GM23338 (cell line): ENCODE results near the gene ADAMTS14. TPM values are rescaled to one million over a fixed set of nuclear protein-coding genes. Genes with fewer than 3 reads are reported as not detected.

Experiments used
- ATAC-seq: fragments of 200-7000 bp; cut with Tn5 transposase; 3 replicates; pipeline ENCODE4 v1.9.1; 2020
- DNase-seq: peaks from one replicate; pipeline ENCODE4 v3.0.0-alpha.2; 2015; ENCODE audit warnings: low spot score
- H2AFZ ChIP-seq: fragments of 200-600 bp; sonication (generic); 2 replicates; pipeline ENCODE4 v1.8.0; 2016; ENCODE audit warnings: antibody characterized with exemption, mild to moderate bottlenecking, moderate library complexity
- H3F3A ChIP-seq: fragments of 200-600 bp; sonication (generic); replicated peaks from 2 replicates; pipeline ENCODE4 v1.8.0; 2017; ENCODE audit warnings: antibody characterized with exemption, mixed run types, low read depth
- H3K27ac ChIP-seq: fragments of 200-600 bp; sonication (generic); 2 replicates; pipeline ENCODE4 v1.6.1; 2016; ENCODE audit warnings: low read depth
- H3K27me3 ChIP-seq: fragments of 200-600 bp; sonication (generic); 2 replicates; pipeline ENCODE4 v1.8.0; 2016; ENCODE audit warnings: mild to moderate bottlenecking, mixed run types, moderate library complexity; ENCODE audit not compliant: insufficient read depth
- H3K36me3 ChIP-seq: fragments of 200-600 bp; sonication (generic); 2 replicates; pipeline ENCODE4 v1.8.0; 2016; ENCODE audit warnings: mild to moderate bottlenecking; ENCODE audit not compliant: insufficient read depth
- H3K4me1 ChIP-seq: fragments of 200-600 bp; sonication (generic); 2 replicates; pipeline ENCODE4 v1.8.0; 2016; ENCODE audit warnings: mild to moderate bottlenecking, moderate library complexity; ENCODE audit not compliant: insufficient read depth
- H3K4me2 ChIP-seq: fragments of 200-600 bp; sonication (generic); 2 replicates; pipeline ENCODE4 v1.7.1; 2017; ENCODE audit warnings: mixed run types
- H3K4me3 ChIP-seq: fragments of 200-600 bp; sonication (generic); 2 replicates; pipeline ENCODE4 v1.6.1; 2016; ENCODE audit warnings: mixed run types
- H3K79me2 ChIP-seq: fragments of 200-600 bp; sonication (generic); replicated peaks from 2 replicates; pipeline ENCODE4 v1.8.0; 2017; ENCODE audit warnings: mild to moderate bottlenecking; ENCODE audit not compliant: insufficient read depth
- H3K9me2 ChIP-seq: fragments of 200-600 bp; sonication (generic); 2 replicates; pipeline ENCODE4 v1.8.0; 2017; ENCODE audit not compliant: insufficient read depth
- H4K20me1 ChIP-seq: fragments of 200-600 bp; sonication (generic); replicated peaks from 2 replicates; pipeline ENCODE4 v1.8.0; 2017; ENCODE audit warnings: mild to moderate bottlenecking; ENCODE audit not compliant: insufficient read depth
- H3K27ac Mint-ChIP-seq: 2 replicates; pipeline ENCODE4 v1.8.0; 2020; ENCODE audit warnings: inconsistent platforms, mild to moderate bottlenecking, moderate library complexity, mixed read lengths
- H3K27me3 Mint-ChIP-seq: 3 replicates; pipeline ENCODE4 v1.8.0; 2022; ENCODE audit warnings: low read depth, mild to moderate bottlenecking, moderate library complexity, mixed read lengths, inconsistent platforms; ENCODE audit not compliant: insufficient read depth, poor library complexity
- H3K36me3 Mint-ChIP-seq: 3 replicates; pipeline ENCODE4 v1.8.0; 2021; ENCODE audit warnings: low read depth, mild to moderate bottlenecking, inconsistent platforms, moderate library complexity, mixed read lengths
- H3K4me1 Mint-ChIP-seq: 3 replicates; pipeline ENCODE4 v1.8.0; 2020; ENCODE audit warnings: mild to moderate bottlenecking, inconsistent platforms, mixed read lengths
- H3K4me3 Mint-ChIP-seq: 3 replicates; pipeline ENCODE4 v1.8.0; 2021; ENCODE audit warnings: moderate library complexity, mild to moderate bottlenecking, inconsistent platforms, mixed read lengths
- H3K9me3 Mint-ChIP-seq: 3 replicates; pipeline ENCODE4 v1.8.0; 2020; ENCODE audit warnings: moderate library complexity, mild to moderate bottlenecking, inconsistent platforms, mixed read lengths
- CREB1 ChIP-seq: fragments of 250-450 bp; sonication (Bioruptor Pico); IDR thresholded peaks from 2 replicates; pipeline ENCODE4 v1.5.0; 2020; ENCODE audit warnings: low read depth, mild to moderate bottlenecking, moderate library complexity
- EZH2 ChIP-seq: fragments of 200-600 bp; sonication (generic); IDR thresholded peaks from one replicate; pipeline ENCODE4 v1.8.0; 2017; ENCODE audit warnings: antibody characterized with exemption, mild to moderate bottlenecking, low read depth; ENCODE audit not compliant: unreplicated experiment
- EZH2phosphoT487 ChIP-seq: fragments of 200-600 bp; sonication (generic); IDR thresholded peaks from one replicate; pipeline ENCODE4 v1.8.1; 2018; ENCODE audit warnings: antibody characterized with exemption; ENCODE audit not compliant: unreplicated experiment
- JUNB ChIP-seq: IDR thresholded peaks from one replicate; pipeline ENCODE4 v1.6.1; 2016; ENCODE audit warnings: antibody characterized with exemption; ENCODE audit not compliant: unreplicated experiment
- NANOG ChIP-seq: IDR thresholded peaks from 2 replicates; pipeline ENCODE4 v1.6.1; 2016; ENCODE audit warnings: antibody characterized with exemption, borderline replicate concordance
- POLR2AphosphoS5 ChIP-seq: IDR thresholded peaks from 2 replicates; pipeline ENCODE4 v1.6.1; 2016; ENCODE audit warnings: antibody characterized with exemption, low read depth
- STAT1 ChIP-seq: IDR thresholded peaks from one replicate; pipeline ENCODE4 v1.6.1; 2016; ENCODE audit warnings: antibody characterized with exemption; ENCODE audit not compliant: unreplicated experiment
- ZNF114 ChIP-seq: fragments of 250-450 bp; sonication (Bioruptor Pico); IDR thresholded peaks from 2 replicates; pipeline ENCODE4 v1.5.0; 2020; ENCODE audit warnings: mild to moderate bottlenecking, moderate library complexity
- ZNF331 ChIP-seq: fragments of 250-450 bp; sonication (Bioruptor Pico); IDR thresholded peaks from 2 replicates; pipeline ENCODE4 v1.5.0; 2020; ENCODE audit warnings: low read depth, mild to moderate bottlenecking, moderate library complexity
- polyA plus RNA-seq: library from polyadenylated mRNA; unstranded; fragments of >200 nt; fragmentation: Nextera tagmentation; extraction: Ambion mirVana; gene quantifications from 2 replicates; pipeline ENCODE4 v1.2.1, GENCODE V29; 2016
- total RNA-seq: library from RNA; depleted of rRNA; stranded (reverse); fragments of >200 nt; shearing (Covaris generic); gene quantifications from 2 replicates; pipeline ENCODE4 v1.2.3, GENCODE V29; 2014
- TF ChIP-seq, protein P1 (sequence below), 2 experiments: fragments of 200-600 bp in 1 of 2; sonication (generic) in 1 of 2; conservative IDR thresholded peaks; 2 replicates each; pipeline versions ENCODE4 v1.5.1 to v1.6.1; 2016 to 2017; ENCODE audit warnings: antibody characterized with exemption in 2 of 2, low read depth in 2 of 2, mild to moderate bottlenecking in 2 of 2, moderate library complexity in 1 of 2
- TF ChIP-seq, protein P2 (sequence below): IDR thresholded peaks from one replicate; pipeline ENCODE4 v1.6.1; 2018; ENCODE audit warnings: antibody characterized with exemption; ENCODE audit not compliant: unreplicated experiment
- TF ChIP-seq, protein P3 (sequence below): fragments of 250-450 bp; sonication (Bioruptor Pico); IDR thresholded peaks from 2 replicates; pipeline ENCODE4 v1.5.0; 2020; ENCODE audit warnings: mild to moderate bottlenecking, moderate library complexity
- TF ChIP-seq, protein P4 (sequence below): IDR thresholded peaks from 2 replicates; pipeline ENCODE4 v1.6.1; 2016; ENCODE audit warnings: antibody characterized with exemption

ADAMTS14 gene
- total and polyA plus RNA-seq, 2 experiments from 2014 or later, result 1.9 to 2.1 TPM

DNA sequence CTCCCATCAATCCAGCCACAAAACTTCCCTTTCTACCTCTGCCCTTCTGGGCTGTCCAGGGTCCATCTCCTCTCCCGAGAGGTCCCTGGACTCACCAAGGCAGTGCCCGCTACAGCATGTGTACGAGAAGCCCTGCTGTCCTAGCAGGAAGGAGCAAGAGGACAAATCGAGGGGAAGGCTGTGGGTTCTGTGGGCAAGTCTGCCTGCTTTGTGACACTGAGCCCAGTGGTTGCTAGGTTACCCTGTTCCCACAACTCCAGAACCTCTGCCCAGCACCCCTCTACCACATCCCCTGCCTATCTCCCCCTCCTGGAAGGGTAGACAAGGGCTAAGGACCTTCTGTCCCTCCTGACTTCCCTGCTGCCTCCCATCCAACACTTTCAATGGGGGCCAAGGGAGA lies 112.9 kb downstream of the ADAMTS14 start, which contains the start of gene TBATA:
TSS of gene TBATA (minus strand) at position 188 of the 400 bp plus-strand sequence. CDS start 1,998 bp downstream, outside the sequence.
- DNase-seq, result no peak
- no peak within 1 kb of the TSS for H3K27ac Mint-ChIP-seq

More for the DNA sequence above, 112.9 kb downstream of the ADAMTS14 start, which contains the start of gene TBATA:
- no peak for TF ChIP-seq NANOG
- TF ChIP-seq ZNF331 (CRISPR knock-in tag), result no peak
- no peak for TF ChIP-seq ZNF114 (CRISPR knock-in tag)
- TF ChIP-seq STAT1, result no peak
- TF ChIP-seq, protein P1, sequence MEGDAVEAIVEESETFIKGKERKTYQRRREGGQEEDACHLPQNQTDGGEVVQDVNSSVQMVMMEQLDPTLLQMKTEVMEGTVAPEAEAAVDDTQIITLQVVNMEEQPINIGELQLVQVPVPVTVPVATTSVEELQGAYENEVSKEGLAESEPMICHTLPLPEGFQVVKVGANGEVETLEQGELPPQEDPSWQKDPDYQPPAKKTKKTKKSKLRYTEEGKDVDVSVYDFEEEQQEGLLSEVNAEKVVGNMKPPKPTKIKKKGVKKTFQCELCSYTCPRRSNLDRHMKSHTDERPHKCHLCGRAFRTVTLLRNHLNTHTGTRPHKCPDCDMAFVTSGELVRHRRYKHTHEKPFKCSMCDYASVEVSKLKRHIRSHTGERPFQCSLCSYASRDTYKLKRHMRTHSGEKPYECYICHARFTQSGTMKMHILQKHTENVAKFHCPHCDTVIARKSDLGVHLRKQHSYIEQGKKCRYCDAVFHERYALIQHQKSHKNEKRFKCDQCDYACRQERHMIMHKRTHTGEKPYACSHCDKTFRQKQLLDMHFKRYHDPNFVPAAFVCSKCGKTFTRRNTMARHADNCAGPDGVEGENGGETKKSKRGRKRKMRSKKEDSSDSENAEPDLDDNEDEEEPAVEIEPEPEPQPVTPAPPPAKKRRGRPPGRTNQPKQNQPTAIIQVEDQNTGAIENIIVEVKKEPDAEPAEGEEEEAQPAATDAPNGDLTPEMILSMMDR (conservative IDR thresholded peaks at IDR 0.05; ENCODE audit: low read depth in 2 of 2), result no peak
- no peak for TF ChIP-seq EZH2phosphoT487
- TF ChIP-seq EZH2, result no peak
- TF ChIP-seq CREB1 (CRISPR knock-in tag), result no peak
- TF ChIP-seq, protein P2, sequence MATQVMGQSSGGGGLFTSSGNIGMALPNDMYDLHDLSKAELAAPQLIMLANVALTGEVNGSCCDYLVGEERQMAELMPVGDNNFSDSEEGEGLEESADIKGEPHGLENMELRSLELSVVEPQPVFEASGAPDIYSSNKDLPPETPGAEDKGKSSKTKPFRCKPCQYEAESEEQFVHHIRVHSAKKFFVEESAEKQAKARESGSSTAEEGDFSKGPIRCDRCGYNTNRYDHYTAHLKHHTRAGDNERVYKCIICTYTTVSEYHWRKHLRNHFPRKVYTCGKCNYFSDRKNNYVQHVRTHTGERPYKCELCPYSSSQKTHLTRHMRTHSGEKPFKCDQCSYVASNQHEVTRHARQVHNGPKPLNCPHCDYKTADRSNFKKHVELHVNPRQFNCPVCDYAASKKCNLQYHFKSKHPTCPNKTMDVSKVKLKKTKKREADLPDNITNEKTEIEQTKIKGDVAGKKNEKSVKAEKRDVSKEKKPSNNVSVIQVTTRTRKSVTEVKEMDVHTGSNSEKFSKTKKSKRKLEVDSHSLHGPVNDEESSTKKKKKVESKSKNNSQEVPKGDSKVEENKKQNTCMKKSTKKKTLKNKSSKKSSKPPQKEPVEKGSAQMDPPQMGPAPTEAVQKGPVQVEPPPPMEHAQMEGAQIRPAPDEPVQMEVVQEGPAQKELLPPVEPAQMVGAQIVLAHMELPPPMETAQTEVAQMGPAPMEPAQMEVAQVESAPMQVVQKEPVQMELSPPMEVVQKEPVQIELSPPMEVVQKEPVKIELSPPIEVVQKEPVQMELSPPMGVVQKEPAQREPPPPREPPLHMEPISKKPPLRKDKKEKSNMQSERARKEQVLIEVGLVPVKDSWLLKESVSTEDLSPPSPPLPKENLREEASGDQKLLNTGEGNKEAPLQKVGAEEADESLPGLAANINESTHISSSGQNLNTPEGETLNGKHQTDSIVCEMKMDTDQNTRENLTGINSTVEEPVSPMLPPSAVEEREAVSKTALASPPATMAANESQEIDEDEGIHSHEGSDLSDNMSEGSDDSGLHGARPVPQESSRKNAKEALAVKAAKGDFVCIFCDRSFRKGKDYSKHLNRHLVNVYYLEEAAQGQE, result no peak
- no peak for TF ChIP-seq JUNB
- TF ChIP-seq, protein P3, sequence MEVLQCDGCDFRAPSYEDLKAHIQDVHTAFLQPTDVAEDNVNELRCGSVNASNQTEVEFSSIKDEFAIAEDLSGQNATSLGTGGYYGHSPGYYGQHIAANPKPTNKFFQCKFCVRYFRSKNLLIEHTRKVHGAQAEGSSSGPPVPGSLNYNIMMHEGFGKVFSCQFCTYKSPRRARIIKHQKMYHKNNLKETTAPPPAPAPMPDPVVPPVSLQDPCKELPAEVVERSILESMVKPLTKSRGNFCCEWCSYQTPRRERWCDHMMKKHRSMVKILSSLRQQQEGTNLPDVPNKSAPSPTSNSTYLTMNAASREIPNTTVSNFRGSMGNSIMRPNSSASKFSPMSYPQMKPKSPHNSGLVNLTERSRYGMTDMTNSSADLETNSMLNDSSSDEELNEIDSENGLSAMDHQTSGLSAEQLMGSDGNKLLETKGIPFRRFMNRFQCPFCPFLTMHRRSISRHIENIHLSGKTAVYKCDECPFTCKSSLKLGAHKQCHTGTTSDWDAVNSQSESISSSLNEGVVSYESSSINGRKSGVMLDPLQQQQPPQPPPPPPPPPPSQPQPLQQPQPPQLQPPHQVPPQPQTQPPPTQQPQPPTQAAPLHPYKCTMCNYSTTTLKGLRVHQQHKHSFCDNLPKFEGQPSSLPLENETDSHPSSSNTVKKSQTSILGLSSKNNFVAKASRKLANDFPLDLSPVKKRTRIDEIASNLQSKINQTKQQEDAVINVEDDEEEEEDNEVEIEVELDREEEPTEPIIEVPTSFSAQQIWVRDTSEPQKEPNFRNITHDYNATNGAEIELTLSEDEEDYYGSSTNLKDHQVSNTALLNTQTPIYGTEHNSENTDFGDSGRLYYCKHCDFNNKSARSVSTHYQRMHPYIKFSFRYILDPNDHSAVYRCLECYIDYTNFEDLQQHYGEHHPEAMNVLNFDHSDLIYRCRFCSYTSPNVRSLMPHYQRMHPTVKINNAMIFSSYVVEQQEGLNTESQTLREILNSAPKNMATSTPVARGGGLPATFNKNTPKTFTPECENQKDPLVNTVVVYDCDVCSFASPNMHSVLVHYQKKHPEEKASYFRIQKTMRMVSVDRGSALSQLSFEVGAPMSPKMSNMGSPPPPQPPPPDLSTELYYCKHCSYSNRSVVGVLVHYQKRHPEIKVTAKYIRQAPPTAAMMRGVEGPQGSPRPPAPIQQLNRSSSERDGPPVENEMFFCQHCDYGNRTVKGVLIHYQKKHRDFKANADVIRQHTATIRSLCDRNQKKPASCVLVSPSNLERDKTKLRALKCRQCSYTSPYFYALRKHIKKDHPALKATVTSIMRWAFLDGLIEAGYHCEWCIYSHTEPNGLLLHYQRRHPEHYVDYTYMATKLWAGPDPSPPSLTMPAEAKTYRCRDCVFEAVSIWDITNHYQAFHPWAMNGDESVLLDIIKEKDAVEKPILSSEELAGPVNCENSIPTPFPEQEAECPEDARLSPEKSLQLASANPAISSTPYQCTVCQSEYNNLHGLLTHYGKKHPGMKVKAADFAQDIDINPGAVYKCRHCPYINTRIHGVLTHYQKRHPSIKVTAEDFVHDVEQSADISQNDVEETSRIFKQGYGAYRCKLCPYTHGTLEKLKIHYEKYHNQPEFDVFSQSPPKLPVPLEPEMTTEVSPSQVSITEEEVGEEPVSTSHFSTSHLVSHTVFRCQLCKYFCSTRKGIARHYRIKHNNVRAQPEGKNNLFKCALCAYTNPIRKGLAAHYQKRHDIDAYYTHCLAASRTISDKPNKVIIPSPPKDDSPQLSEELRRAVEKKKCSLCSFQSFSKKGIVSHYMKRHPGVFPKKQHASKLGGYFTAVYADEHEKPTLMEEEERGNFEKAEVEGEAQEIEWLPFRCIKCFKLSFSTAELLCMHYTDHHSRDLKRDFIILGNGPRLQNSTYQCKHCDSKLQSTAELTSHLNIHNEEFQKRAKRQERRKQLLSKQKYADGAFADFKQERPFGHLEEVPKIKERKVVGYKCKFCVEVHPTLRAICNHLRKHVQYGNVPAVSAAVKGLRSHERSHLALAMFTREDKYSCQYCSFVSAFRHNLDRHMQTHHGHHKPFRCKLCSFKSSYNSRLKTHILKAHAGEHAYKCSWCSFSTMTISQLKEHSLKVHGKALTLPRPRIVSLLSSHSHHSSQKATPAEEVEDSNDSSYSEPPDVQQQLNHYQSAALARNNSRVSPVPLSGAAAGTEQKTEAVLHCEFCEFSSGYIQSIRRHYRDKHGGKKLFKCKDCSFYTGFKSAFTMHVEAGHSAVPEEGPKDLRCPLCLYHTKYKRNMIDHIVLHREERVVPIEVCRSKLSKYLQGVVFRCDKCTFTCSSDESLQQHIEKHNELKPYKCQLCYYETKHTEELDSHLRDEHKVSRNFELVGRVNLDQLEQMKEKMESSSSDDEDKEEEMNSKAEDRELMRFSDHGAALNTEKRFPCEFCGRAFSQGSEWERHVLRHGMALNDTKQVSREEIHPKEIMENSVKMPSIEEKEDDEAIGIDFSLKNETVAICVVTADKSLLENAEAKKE (CRISPR knock-in tag), result no peak
- TF ChIP-seq, protein P4, sequence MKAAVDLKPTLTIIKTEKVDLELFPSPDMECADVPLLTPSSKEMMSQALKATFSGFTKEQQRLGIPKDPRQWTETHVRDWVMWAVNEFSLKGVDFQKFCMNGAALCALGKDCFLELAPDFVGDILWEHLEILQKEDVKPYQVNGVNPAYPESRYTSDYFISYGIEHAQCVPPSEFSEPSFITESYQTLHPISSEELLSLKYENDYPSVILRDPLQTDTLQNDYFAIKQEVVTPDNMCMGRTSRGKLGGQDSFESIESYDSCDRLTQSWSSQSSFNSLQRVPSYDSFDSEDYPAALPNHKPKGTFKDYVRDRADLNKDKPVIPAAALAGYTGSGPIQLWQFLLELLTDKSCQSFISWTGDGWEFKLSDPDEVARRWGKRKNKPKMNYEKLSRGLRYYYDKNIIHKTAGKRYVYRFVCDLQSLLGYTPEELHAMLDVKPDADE, result no peak
- TF ChIP-seq POLR2AphosphoS5, result no peak
- Histone ChIP-seq H3K4me1 (no peaks in the 10 kb centered on the region), H3K36me3 (no peaks in the 10 kb centered on the region), H2AFZ (no peak within 1 kb of the TSS), H3F3A (no peaks in the 10 kb centered on the region), H3K27ac (no peak within 1 kb of the TSS), H3K27me3 (no peaks in the 10 kb centered on the region), H3K9me2 (peaks cover 4% of the 10 kb centered on the region; the same call in 1 of the 2 replicates), H4K20me1 (no peaks in the 10 kb centered on the region; the same call in 1 of the 2 replicates), H3K79me2 (no peaks in the 10 kb centered on the region), H3K4me3 (no peak within 1 kb of the TSS), H3K4me2 (no peak within 1 kb of the TSS)
- Mint-ChIP-seq H3K4me1 (no peaks in the 10 kb centered on the region), H3K9me3 (no peaks in the 10 kb centered on the region), H3K36me3 (no peaks in the 10 kb centered on the region), H3K4me3 (no peak within 1 kb of the TSS), H3K27me3 (no peaks in the 10 kb centered on the region)
- no peak for ATAC-seq
